Stimulated activated CD4-positive, alpha-beta T cell treated with anti-CD3 and anti-CD28 coated beads, Interleukin-15, amount 100 ng/mL, for 48 hours (primary cell): Measurements from ENCODE around the gene POLR1G.
A peak's percentile ranks its signal among the peaks of the same experiment; 100 is the strongest.

Source experiments
- DNase-seq, 2 donors: peaks; one replicate each; pipeline ENCODE4 v3.0.0-alpha.2; 2020; ENCODE audit warnings: low read depth in 2 of 2

Gene POLR1G

DNA sequence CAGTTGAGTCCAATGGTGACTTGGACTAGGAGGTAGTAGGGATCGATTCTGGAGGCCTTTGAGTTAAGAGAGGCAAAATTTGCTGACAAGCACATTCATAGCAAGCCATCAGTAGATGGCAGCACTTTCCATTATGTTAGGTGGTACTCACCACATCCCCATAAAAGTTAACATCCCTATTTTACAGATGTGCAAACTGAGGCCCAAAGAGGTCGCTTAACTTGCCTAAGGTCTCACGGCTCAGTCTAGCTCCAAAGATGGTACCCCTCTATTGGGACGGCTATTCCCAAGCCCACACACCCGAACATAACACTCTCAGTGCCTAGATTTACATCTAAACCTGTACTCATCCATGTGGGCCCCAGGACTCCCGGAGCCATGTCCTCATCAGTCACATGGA, 39.9 kb downstream of the POLR1G start:
- no peak for DNase-seq

DNA sequence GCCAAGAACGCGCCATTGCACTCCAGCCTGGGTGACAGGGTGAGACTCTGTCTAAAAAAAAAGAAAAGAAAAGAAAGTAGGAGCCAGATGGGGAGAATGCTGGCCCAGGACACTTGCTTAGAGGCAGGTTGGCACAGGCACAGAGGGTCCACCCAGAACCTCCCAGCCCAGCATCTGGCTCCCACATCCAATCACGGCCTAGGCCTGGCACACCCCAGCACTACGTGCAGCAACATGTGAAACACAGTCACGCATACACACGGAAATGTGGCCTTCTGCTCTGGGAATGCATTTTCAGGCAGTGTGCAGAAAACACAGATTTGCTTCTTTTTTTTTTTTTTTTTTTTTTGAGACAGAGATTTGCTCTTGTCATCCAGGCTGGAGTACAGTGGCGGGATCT, 40.5 kb downstream of the POLR1G start:
- DNase-seq: no peak

DNA sequence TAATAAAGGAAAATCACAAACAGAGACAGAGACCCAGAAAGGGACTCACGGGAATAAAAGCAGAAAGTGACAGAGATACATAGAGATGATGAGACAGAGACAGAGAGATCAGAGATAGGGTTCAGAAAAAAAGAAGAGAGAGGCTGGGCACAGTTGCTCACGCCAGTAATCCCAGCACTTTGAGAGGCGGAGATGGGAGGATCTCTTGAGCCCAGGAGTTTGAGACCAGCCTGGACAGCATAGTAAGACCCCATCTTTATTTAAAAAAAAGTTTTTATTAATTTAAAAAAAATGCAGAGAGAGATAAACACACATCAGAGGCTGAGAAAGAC, 41.9 kb downstream of the POLR1G start:
- no peak for DNase-seq

DNA sequence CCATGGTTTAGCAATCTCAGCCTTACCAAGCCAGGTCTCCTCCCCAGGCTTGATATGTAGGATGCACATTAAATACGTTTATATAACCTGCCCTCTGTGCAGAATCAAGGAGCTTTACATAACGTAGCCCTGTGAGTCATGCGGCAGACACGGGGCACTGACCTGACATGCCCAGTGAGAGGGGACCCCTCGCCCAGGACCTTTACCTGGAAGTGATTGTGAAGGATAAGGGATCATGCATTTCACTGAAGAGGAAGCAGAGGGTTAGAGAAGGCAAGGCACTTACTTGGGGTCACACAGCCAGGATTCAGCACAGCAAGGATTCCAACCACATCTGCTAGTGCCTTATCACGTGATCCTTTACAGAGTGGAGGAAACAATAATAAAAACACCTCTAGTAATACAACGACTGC, 42.4 kb downstream of the POLR1G start:
- DNase-seq: no peak

DNA sequence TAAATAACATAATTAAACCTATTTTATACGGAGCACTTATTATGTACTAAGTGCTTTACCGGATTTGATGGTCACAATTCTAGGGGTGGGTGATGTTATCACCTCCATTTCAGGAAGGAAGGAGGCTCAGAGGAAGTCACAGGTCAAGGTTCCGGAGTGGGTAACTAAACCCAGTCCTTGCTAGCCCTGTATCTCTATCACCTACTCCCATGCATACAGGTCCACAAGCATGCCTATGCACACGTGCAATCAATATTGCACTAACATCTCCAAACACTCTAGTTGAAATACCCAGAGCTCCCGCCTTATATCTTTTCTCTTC, 43.5 kb downstream of the POLR1G start:
- DNase-seq: no peak

DNA sequence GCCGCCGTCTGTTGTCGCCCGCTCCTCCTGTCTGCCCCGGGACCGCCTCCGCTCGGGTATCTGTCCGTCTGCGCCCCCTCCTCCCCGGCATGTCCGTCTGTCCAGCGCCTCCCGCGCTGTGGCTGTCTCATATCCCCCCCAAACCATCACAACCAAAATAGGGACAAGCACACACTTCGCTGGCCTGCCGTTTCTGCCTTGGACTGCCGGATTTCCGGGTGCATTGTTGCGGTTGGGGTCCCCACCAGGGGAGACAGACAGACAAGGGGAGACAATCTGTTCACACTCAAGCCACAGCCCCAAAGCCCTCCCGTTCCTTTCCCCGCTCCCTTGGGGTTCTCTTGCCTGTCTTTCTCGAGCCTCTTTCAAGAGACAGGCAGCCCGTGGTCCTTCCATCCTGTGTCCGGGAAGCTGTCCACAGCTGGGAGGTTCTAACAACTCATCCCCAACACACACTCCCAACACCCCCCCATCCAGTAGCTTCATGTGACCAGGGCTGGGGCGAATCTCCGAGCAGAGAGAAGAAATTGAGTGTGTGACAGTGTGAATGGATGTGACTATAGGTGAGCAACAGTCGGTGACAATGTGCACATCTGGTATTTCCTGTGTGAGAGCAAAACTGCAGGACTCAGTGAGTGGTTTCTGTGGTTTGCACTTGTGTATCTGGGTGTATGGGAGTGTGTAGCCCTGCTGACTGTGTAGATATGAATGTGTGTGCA, 44.8 kb downstream of the POLR1G start:
- DNase-seq: no peak

DNA sequence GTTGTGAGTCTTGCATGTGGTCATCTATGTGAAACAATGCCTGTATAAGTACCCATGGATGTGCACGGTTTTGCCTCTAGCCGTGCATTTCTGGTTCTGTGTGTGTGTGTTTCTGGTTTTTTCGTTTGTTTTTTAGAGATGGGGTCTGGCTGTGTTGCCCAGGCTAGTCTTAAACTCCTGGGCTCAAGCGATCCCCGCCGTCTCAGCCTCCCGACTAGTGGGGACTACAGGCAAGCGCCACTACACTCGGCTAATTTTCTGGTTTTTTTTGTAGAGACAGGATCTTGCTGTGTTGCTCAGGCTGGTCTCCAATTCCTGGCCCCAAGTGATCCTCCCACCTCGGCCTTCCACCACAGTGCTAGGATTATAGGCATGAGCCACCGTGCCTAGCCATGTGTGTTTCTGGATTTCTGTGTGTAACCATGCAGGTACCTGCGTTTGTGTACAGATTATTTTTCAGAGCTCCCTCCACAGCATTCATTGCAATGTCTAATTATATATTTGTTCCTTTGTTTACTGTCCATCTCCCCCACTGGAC, 45.5 kb downstream of the POLR1G start:
- no peak for DNase-seq

DNA sequence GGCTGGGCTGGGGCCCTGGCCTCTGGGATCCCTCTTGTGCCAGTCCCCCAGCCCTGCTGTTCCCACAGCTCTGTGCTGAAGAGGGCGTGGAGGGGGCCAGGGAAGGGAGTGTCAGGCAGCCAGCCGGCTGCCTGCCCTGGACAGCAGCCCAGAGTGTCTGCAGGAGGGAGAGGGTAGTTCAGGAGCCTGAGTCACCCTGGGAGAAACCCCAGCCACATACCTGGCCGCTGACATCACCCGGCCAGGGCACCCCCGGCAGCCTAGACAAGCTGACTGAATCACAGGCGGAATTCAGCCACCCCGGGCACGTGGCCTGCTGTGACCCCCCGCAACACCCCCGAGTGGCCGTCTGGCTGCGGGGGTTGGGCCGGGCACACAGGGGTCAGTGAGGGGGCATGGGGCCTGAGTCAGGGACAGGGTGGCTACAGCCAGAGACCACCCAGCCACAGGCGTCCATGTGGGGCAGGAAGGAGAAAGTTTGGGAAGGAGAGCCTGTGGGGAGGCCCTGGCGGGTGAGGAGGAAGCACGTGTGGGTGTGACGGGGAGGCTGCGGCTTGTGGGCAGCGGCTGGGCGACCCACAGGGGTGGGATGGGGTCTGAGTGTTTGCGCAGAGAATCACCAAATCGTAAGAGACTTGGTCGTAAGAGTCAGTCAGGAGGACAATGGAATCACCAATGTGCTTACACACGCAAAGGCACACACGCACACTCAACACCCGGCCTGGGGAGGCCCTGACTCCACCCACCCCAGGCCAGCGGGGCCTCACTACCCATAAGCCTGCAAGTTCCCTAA, 49.5 kb downstream of the POLR1G start:
- peak in 1 of 2 donors; percentile 60 for DNase-seq

DNA sequence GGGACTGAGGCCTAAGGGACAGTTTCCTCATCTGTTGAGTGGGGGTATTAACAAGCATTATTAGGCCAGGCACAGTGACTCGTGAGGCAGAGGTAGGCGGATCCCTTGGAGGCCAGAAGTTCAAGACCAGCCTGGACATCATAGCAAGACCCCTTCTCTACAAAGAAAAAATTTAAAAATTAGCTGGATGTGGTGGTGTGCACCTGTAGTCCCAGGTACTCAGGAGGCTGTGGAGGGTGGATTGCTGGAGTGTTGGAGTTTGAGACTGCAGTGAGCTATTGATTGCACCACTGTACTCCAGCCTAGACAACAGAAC, 50.0 kb downstream of the POLR1G start:
- DNase-seq: no peak

DNA sequence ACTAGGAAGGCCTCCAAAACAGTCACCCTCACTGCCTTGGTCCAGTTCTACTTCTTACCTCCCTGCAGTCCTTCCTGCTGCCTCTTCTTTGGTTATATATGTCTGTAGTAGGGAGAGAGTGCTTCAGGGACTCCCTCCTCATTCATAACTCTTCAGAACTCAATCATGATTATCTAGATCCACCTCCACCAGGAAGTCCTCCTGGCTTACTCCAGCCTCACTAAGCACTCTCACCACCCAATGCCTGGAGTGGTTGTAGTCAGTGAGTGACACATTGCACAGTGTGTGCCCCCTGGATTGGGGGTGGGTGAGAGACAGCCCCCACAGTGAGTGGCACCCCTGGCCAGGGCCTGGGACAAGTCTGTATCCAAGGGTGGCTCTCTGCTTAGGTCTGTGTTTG, 51.3 kb downstream of the POLR1G start:
- DNase-seq: no peak
